Neuronal stem cell (in vitro differentiated cells): ENCODE results near the gene FAM3B.
A peak's percentile ranks its signal among the peaks of the same experiment; 100 is the strongest.

Experiments used
- DNase-seq: peaks from one replicate; pipeline ENCODE4 v3.0.0-alpha.2; 2013; ENCODE audit warnings: low spot score
- H2AFZ ChIP-seq: one replicate; pipeline ENCODE4 v1.6.1; 2013; ENCODE audit warnings: mild to moderate bottlenecking, low read length, inconsistent platforms
- H2AK5ac ChIP-seq: 2 replicates; pipeline ENCODE4 v1.6.1; 2013; ENCODE audit warnings: low read depth, mild to moderate bottlenecking, inconsistent platforms, low read length, moderate library complexity, mixed read lengths
- H2BK120ac ChIP-seq: 2 replicates; pipeline ENCODE4 v1.6.1; 2013; ENCODE audit warnings: low read depth, mild to moderate bottlenecking, inconsistent platforms, low read length, moderate library complexity, mixed read lengths
- H2BK12ac ChIP-seq: one replicate; pipeline ENCODE4 v1.6.1; 2013; ENCODE audit warnings: low read length, inconsistent platforms
- H2BK15ac ChIP-seq: 2 replicates; pipeline ENCODE4 v1.6.1; 2013; ENCODE audit warnings: mild to moderate bottlenecking, low read length, inconsistent platforms, mixed read lengths
- H2BK5ac ChIP-seq: one replicate; pipeline ENCODE4 v1.6.1; 2013; ENCODE audit warnings: inconsistent platforms, mild to moderate bottlenecking, low read length, moderate library complexity
- H3K14ac ChIP-seq: one replicate; pipeline ENCODE4 v1.6.1; 2013; ENCODE audit warnings: low read length, inconsistent platforms
- H3K18ac ChIP-seq: 2 replicates; pipeline ENCODE4 v1.6.1; 2013; ENCODE audit warnings: low read length, inconsistent platforms
- H3K23ac ChIP-seq: 2 replicates; pipeline ENCODE4 v1.6.1; 2013; ENCODE audit warnings: low read depth, mild to moderate bottlenecking, mixed read lengths, low read length, inconsistent platforms; ENCODE audit not compliant: poor library complexity
- H3K27ac ChIP-seq: replicated peaks from 3 replicates; pipeline ENCODE4 v1.5.1; 2013; ENCODE audit warnings: low read length, inconsistent platforms
- H3K27me3 ChIP-seq, 3 experiments: 2 replicates each; pipeline ENCODE4 v1.6.1; 2013; ENCODE audit warnings: low read length in 3 of 3, mild to moderate bottlenecking in 2 of 3, inconsistent platforms in 1 of 3, low read depth in 1 of 3, mixed read lengths in 1 of 3, moderate library complexity in 1 of 3; ENCODE audit not compliant: control insufficient read depth in 3 of 3, insufficient read depth in 3 of 3
- H3K36me3 ChIP-seq, 2 donors: replicated peaks in 1 of 2; 2 replicates each; pipeline ENCODE4 v1.6.1; 2013; ENCODE audit warnings: low read length in 2 of 2; ENCODE audit not compliant: control insufficient read depth in 2 of 2, insufficient read depth in 2 of 2
- H3K4ac ChIP-seq: 2 replicates; pipeline ENCODE4 v1.6.1; 2013; ENCODE audit warnings: inconsistent platforms, mild to moderate bottlenecking, low read length, moderate library complexity
- H3K4me1 ChIP-seq, 2 donors: 1 replicate in 1 of 2; 2 replicates in 1 of 2; pipeline ENCODE4 v1.6.1; 2013; ENCODE audit warnings: low read length in 2 of 2, low read depth in 1 of 2; ENCODE audit not compliant: control insufficient read depth in 2 of 2, insufficient read depth in 1 of 2
- H3K4me2 ChIP-seq: one replicate; pipeline ENCODE4 v1.6.1; 2013; ENCODE audit warnings: mild to moderate bottlenecking, low read length, inconsistent platforms; ENCODE audit not compliant: insufficient read depth, poor library complexity, severe bottlenecking
- H3K4me3 ChIP-seq, 2 donors: 2 replicates each; pipeline ENCODE4 v1.5.1; 2013; ENCODE audit warnings: low read length in 2 of 2, mild to moderate bottlenecking in 2 of 2, inconsistent platforms in 1 of 2, moderate library complexity in 1 of 2
- H3K79me1 ChIP-seq: one replicate; pipeline ENCODE4 v1.6.1; 2013; ENCODE audit warnings: low read depth, mild to moderate bottlenecking, inconsistent platforms, low read length, moderate library complexity
- H3K9ac ChIP-seq: one replicate; pipeline ENCODE4 v1.6.1; 2013; ENCODE audit warnings: mild to moderate bottlenecking, low read depth, low read length, inconsistent platforms; ENCODE audit not compliant: poor library complexity
- H3K9me3 ChIP-seq, 2 donors: replicated peaks in 1 of 2; 2 replicates each; pipeline versions ENCODE3 to v1.6.1; 2013; ENCODE audit warnings: low read length in 2 of 2, mild to moderate bottlenecking in 2 of 2, inconsistent platforms in 1 of 2, low read depth in 1 of 2, mixed read lengths in 1 of 2, moderate library complexity in 1 of 2; ENCODE audit not compliant: control insufficient read depth in 2 of 2, insufficient read depth in 1 of 2
- H4K8ac ChIP-seq: one replicate; pipeline ENCODE4 v1.6.1; 2013; ENCODE audit warnings: low read depth, mild to moderate bottlenecking, inconsistent platforms, low read length, moderate library complexity
- H4K91ac ChIP-seq: one replicate; pipeline ENCODE4 v1.6.1; 2013; ENCODE audit warnings: low read length, low read depth, mild to moderate bottlenecking, inconsistent platforms; ENCODE audit not compliant: poor library complexity
- WGBS, 2 donors: extraction: QIAGEN DNeasy Blood & Tissue Kit; methylation state at CpG; one replicate each; pipeline ENCODE4 v1.1.7; 2013; ENCODE audit warnings: missing lambda C conversion rate in 2 of 2, mixed read lengths in 1 of 2; ENCODE audit not compliant: insufficient read length in 2 of 2, insufficient replicate concordance in 1 of 2; ENCODE audit errors: extremely low coverage in 2 of 2; 5-methylcytosine and 5-hydroxymethylcytosine counted together

Gene FAM3B

GRCh38 chr21:41398831-41399230, 82.2 kb downstream of the FAM3B start:
- H3K79me1 ChIP-seq: peaks cover 4% of the 10 kb centered on the region
- H3K4me1 ChIP-seq: no peaks in the 10 kb centered on the region
- no peak overlapping the region for H4K91ac ChIP-seq
- H2AK5ac ChIP-seq: no peak overlapping the region
- no peak overlapping the region for H4K8ac ChIP-seq
- H3K27me3 ChIP-seq: no peaks in the 10 kb centered on the region
- H3K23ac ChIP-seq: no peak overlapping the region
- no peak overlapping the region for H2BK15ac ChIP-seq
- no peak overlapping the region for H3K4me2 ChIP-seq
- no peak overlapping the region for H3K27ac ChIP-seq
- no CpG with 5 or more reads among the region's 16 CpGs for WGBS, 2 donors
- H3K4me3 ChIP-seq: no peak overlapping the region
- DNase-seq: no peak
- H3K4ac ChIP-seq: no peak overlapping the region
- H3K9ac ChIP-seq: no peak overlapping the region
- H3K36me3 ChIP-seq: no peaks in the 10 kb centered on the region
- H2BK120ac ChIP-seq: no peak overlapping the region
- H2BK5ac ChIP-seq: no peak overlapping the region
- no peak overlapping the region for H3K14ac ChIP-seq
- H2AFZ ChIP-seq: no peak overlapping the region
- H2BK12ac ChIP-seq: no peak overlapping the region
- no peak overlapping the region for H3K18ac ChIP-seq
- H3K9me3 ChIP-seq: peaks cover 0 to 2% of the 10 kb centered on the region in 2 donors

GRCh38 chr21:41399246-41399800, 82.7 kb downstream of the FAM3B start:
- H3K9ac ChIP-seq: no peak overlapping the region
- no CpG with 5 or more reads among the region's 7 CpGs for WGBS, 2 donors
- H2BK120ac ChIP-seq: no peak overlapping the region
- no peak overlapping the region for H2BK5ac ChIP-seq
- H3K27ac ChIP-seq: no peak overlapping the region
- H3K79me1 ChIP-seq: peaks cover 4% of the 10 kb centered on the region
- H2BK15ac ChIP-seq: no peak overlapping the region
- no peak overlapping the region for H4K8ac ChIP-seq
- H3K4ac ChIP-seq: no peak overlapping the region
- peak overlapping the region; percentile 37 for H3K23ac ChIP-seq
- H3K9me3 ChIP-seq: no peaks in the 10 kb centered on the region
- H2AK5ac ChIP-seq: no peak overlapping the region
- H2BK12ac ChIP-seq: no peak overlapping the region
- no peak overlapping the region for H3K4me2 ChIP-seq
- no peaks in the 10 kb centered on the region for H3K4me1 ChIP-seq
- peak overlapping the region; percentile 13 for H3K18ac ChIP-seq
- no peak overlapping the region for H4K91ac ChIP-seq
- no peak overlapping the region for H2AFZ ChIP-seq
- no peak overlapping the region for H3K14ac ChIP-seq
- H3K36me3 ChIP-seq: no peaks in the 10 kb centered on the region
- no peak overlapping the region for H3K4me3 ChIP-seq
- H3K27me3 ChIP-seq: no peaks in the 10 kb centered on the region
- no peak for DNase-seq

GRCh38 chr21:41402231-41402630, 85.6 kb downstream of the FAM3B start:
- Histone ChIP-seq H2BK120ac (no peak overlapping the region), H2BK5ac (no peak overlapping the region), H3K9ac (no peak overlapping the region), H3K27me3 (no peaks in the 10 kb centered on the region), H4K91ac (no peak overlapping the region), H2BK12ac (no peak overlapping the region), H3K27ac (no peak overlapping the region), H3K23ac (peak overlapping the region; percentile 75), H2AFZ (no peak overlapping the region), H2AK5ac (peak overlapping the region; percentile 27), H2BK15ac (no peak overlapping the region), H4K8ac (peak overlapping the region; percentile 24), H3K79me1 (peaks cover 4% of the 10 kb centered on the region), H3K18ac (no peak overlapping the region), H3K4me3 (no peak overlapping the region), H3K36me3 (no peaks in the 10 kb centered on the region), H3K4me2 (no peak overlapping the region), H3K4ac (no peak overlapping the region), H3K14ac (no peak overlapping the region), H3K4me1 (no peaks in the 10 kb centered on the region), H3K9me3 (no peaks in the 10 kb centered on the region)
- DNase-seq: no peak
- no CpG with 5 or more reads among the region's 11 CpGs for WGBS, 2 donors

GRCh38 chr21:41402796-41403195, 86.2 kb downstream of the FAM3B start:
- no peak overlapping the region for H3K14ac ChIP-seq
- DNase-seq: no peak
- H4K91ac ChIP-seq: no peak overlapping the region
- H3K27me3 ChIP-seq: no peaks in the 10 kb centered on the region
- H3K27ac ChIP-seq: no peak overlapping the region
- no peaks in the 10 kb centered on the region for H3K9me3 ChIP-seq
- no peak overlapping the region for H3K4me3 ChIP-seq
- no peak overlapping the region for H2BK12ac ChIP-seq
- H3K23ac ChIP-seq: no peak overlapping the region
- no peak overlapping the region for H3K4ac ChIP-seq
- no peak overlapping the region for H2AFZ ChIP-seq
- H3K4me2 ChIP-seq: no peak overlapping the region
- H3K4me1 ChIP-seq: no peaks in the 10 kb centered on the region
- H3K9ac ChIP-seq: no peak overlapping the region
- H3K79me1 ChIP-seq: peaks cover 4% of the 10 kb centered on the region
- H2BK120ac ChIP-seq: no peak overlapping the region
- H2AK5ac ChIP-seq: no peak overlapping the region
- no CpG with 5 or more reads among the region's 10 CpGs for WGBS, 2 donors
- peak overlapping the region; percentile 86 for H3K18ac ChIP-seq
- H2BK15ac ChIP-seq: no peak overlapping the region
- H4K8ac ChIP-seq: no peak overlapping the region
- no peak overlapping the region for H2BK5ac ChIP-seq
- H3K36me3 ChIP-seq: no peaks in the 10 kb centered on the region
